Vagina (tissue), 2 donors: ENCODE results near the gene CSTPP1. TPM values are rescaled to one million over a fixed set of nuclear protein-coding genes. Genes with fewer than 3 reads are reported as not detected.

Experiments used
- DNase-seq, 2 donors: peaks; one replicate each; pipeline ENCODE4 v3.0.0-alpha.2; 2017; ENCODE audit errors: extremely low spot score in 2 of 2
- H3K27ac ChIP-seq: fragments of 200-600 bp; sonication (generic); one replicate; pipeline ENCODE4 v1.5.1; 2019
- H3K27me3 ChIP-seq: fragments of 200-600 bp; sonication (generic); one replicate; pipeline ENCODE4 v1.5.1; 2019
- H3K36me3 ChIP-seq, 2 donors: fragments of 200-600 bp; sonication (generic); one replicate each; pipeline ENCODE4 v1.5.1; 2017 to 2019
- H3K4me1 ChIP-seq: fragments of 200-600 bp; sonication (generic); one replicate; pipeline ENCODE4 v1.5.1; 2019
- H3K4me3 ChIP-seq, 2 donors: fragments of 200-600 bp; sonication (generic); 1 replicate in 1 of 2; 2 replicates in 1 of 2; pipeline ENCODE4 v1.5.1; 2016 to 2019
- H3K9me3 ChIP-seq: fragments of 200-600 bp; sonication (generic); one replicate; pipeline ENCODE4 v1.5.1; 2019
- POLR2A ChIP-seq, 2 donors: fragments of 450-650 bp; IDR thresholded peaks; one replicate each; pipeline ENCODE4 v1.6.1; 2017; ENCODE audit warnings: antibody characterized with exemption in 2 of 2, mild to moderate bottlenecking in 2 of 2, moderate library complexity in 2 of 2
- POLR2AphosphoS5 ChIP-seq, 2 donors: sonication (generic); formaldehyde crosslinking; IDR thresholded peaks; one replicate each; pipeline ENCODE4 v1.9.0; 2017; ENCODE audit warnings: antibody characterized with exemption in 2 of 2, mild to moderate bottlenecking in 2 of 2, low read depth in 1 of 2; ENCODE audit not compliant: insufficient read depth in 1 of 2
- intact Hi-C: fragments of 100-400 bp; cut with DNase I; formaldehyde crosslinking; loops from one replicate; pipeline ENCODE4 v1.15.1; 2023
- total RNA-seq: library from RNA; depleted of rRNA; stranded (reverse); fragments of >200 nt; gene quantifications from one replicate; pipeline ENCODE4 v1.2.3, GENCODE V29; 2016
- TF ChIP-seq, protein P1 (sequence below), 3 experiments: fragments of 450-650 bp in 2 of 3; fragments of 200-600 bp in 1 of 3; sonication (generic) in 1 of 3; IDR thresholded peaks; one replicate each; pipeline ENCODE4 v1.5.1; 2017 to 2019; ENCODE audit warnings: antibody characterized with exemption in 3 of 3, mild to moderate bottlenecking in 2 of 3, moderate library complexity in 2 of 3

Gene CSTPP1
- total RNA-seq, 1 donor from 2014 or later: 30.7 TPM

DNA sequence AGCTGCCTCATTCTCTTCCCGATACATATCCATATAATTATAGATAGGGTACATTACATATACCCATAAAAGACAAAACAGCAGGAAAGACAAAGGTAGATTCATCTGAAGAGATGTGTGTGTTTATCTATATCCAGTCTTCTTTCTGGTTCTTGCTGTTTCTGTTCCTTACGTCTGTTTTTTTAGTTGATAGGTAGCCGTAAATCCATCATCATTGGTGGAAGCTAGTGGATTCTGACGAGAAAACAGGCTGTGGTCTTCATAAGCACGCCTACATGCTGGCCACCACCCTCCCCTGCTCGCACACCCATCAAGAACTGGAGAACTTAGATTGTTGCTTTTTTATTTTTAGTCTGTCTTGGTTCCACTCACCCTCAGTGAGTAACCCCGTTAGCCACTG is 188.5 kb downstream of the CSTPP1 start:
- Histone ChIP-seq H3K4me3 (no peak overlapping the region), H3K36me3 (no peaks in the 10 kb centered on the region), H3K27me3 (no peaks in the 10 kb centered on the region), H3K9me3 (no peaks in the 10 kb centered on the region), H3K4me1 (no peaks in the 10 kb centered on the region), H3K27ac (no peak overlapping the region)
- intact Hi-C loops: no loop called here
- DNase-seq: no peak
- TF ChIP-seq POLR2A (IDR thresholded peaks at IDR 0.05) (no peak), POLR2AphosphoS5 (IDR thresholded peaks at IDR 0.05; ENCODE audit: insufficient read depth in 1 of 2, low read depth in 1 of 2) (no peak)
- TF ChIP-seq, protein P1, sequence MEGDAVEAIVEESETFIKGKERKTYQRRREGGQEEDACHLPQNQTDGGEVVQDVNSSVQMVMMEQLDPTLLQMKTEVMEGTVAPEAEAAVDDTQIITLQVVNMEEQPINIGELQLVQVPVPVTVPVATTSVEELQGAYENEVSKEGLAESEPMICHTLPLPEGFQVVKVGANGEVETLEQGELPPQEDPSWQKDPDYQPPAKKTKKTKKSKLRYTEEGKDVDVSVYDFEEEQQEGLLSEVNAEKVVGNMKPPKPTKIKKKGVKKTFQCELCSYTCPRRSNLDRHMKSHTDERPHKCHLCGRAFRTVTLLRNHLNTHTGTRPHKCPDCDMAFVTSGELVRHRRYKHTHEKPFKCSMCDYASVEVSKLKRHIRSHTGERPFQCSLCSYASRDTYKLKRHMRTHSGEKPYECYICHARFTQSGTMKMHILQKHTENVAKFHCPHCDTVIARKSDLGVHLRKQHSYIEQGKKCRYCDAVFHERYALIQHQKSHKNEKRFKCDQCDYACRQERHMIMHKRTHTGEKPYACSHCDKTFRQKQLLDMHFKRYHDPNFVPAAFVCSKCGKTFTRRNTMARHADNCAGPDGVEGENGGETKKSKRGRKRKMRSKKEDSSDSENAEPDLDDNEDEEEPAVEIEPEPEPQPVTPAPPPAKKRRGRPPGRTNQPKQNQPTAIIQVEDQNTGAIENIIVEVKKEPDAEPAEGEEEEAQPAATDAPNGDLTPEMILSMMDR (IDR thresholded peaks at IDR 0.05): no peak

DNA sequence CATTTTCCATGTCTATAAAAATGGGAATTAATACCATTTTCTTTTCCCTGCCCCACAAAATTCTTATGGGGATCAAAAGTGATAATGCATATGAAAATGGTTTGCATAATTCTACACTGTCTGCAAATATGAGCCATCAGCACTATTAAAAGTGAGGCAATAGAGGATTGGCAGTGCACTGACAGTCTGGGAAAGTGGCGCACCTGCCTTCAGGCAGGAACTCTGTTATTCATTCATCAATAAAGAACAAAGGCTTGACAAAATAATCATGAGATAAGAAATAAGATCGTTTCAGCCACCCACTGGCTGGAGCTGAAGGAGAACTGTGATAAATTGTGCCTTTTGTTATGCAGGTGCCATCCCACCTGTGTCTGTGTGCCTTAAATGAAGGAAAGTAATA is 190.7 kb downstream of the CSTPP1 start:
- no peaks in the 10 kb centered on the region for H3K36me3 ChIP-seq
- no peak for DNase-seq
- no peaks in the 10 kb centered on the region for H3K9me3 ChIP-seq
- H3K4me3 ChIP-seq: no peak overlapping the region
- intact Hi-C loops: no loop called here
- TF ChIP-seq, protein P1 (IDR thresholded peaks at IDR 0.05): no peak
- TF ChIP-seq POLR2A (IDR thresholded peaks at IDR 0.05) (no peak), POLR2AphosphoS5 (IDR thresholded peaks at IDR 0.05; ENCODE audit: insufficient read depth in 1 of 2, low read depth in 1 of 2) (no peak)
- H3K4me1 ChIP-seq: no peaks in the 10 kb centered on the region
- no peak overlapping the region for H3K27ac ChIP-seq
- H3K27me3 ChIP-seq: no peaks in the 10 kb centered on the region

- Histone ChIP-seq H3K9me3 (no peaks in the 10 kb centered on the region), H3K27ac (no peak overlapping the region), H3K27me3 (no peaks in the 10 kb centered on the region), H3K4me3 (no peak overlapping the region), H3K36me3 (no peaks in the 10 kb centered on the region), H3K4me1 (no peaks in the 10 kb centered on the region)
- intact Hi-C loops: no loop called here
- DNase-seq: no peak
- TF ChIP-seq, protein P1 (IDR thresholded peaks at IDR 0.05): no peak
- TF ChIP-seq POLR2AphosphoS5 (IDR thresholded peaks at IDR 0.05; ENCODE audit: insufficient read depth in 1 of 2, low read depth in 1 of 2) (no peak), POLR2A (IDR thresholded peaks at IDR 0.05) (no peak)
Observed at GRCh38 chr11:47130543-47130942, 194.0 kb downstream of the CSTPP1 start.

- H3K27me3 ChIP-seq: no peaks in the 10 kb centered on the region
- no peaks in the 10 kb centered on the region for H3K9me3 ChIP-seq
- H3K36me3 ChIP-seq: no peaks in the 10 kb centered on the region
- TF ChIP-seq POLR2AphosphoS5 (IDR thresholded peaks at IDR 0.05; ENCODE audit: insufficient read depth in 1 of 2, low read depth in 1 of 2) (no peak), POLR2A (IDR thresholded peaks at IDR 0.05) (no peak)
- TF ChIP-seq, protein P1 (IDR thresholded peaks at IDR 0.05): no peak
- DNase-seq: no peak
- no peak overlapping the region for H3K27ac ChIP-seq
- intact Hi-C loops: no loop called here
- no peaks in the 10 kb centered on the region for H3K4me1 ChIP-seq
- H3K4me3 ChIP-seq: no peak overlapping the region
Observed at GRCh38 chr11:47131136-47131535, 194.6 kb downstream of the CSTPP1 start.

DNA sequence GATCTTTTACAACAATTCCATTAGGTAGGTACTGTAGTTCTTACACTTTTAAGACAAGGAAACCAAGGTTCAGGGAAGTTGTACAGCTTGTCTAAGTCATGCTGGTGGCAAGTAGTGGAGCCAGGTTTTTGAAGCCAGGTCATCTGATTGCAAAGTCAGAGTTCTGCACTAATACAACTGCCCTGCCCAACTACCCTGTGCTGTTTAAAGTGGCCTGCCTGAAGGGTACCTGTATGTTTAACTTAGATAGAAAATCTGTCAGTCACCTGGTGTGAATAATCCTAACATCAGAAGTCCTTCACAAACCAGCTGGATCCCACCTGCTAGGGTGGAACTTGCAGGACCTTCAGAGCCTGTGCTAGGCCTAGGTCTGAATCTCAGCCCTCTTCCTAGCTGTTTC is 195.9 kb downstream of the CSTPP1 start:
- peak in 1 of 2 donors; percentile 28 for DNase-seq
- H3K27ac ChIP-seq: no peak overlapping the region
- H3K36me3 ChIP-seq: peaks cover 0 to 1% of the 10 kb centered on the region in 2 donors
- TF ChIP-seq POLR2A (IDR thresholded peaks at IDR 0.05) (no peak), POLR2AphosphoS5 (IDR thresholded peaks at IDR 0.05; ENCODE audit: insufficient read depth in 1 of 2, low read depth in 1 of 2) (no peak)
- TF ChIP-seq, protein P1 (IDR thresholded peaks at IDR 0.05): no peak
- H3K4me1 ChIP-seq: no peaks in the 10 kb centered on the region
- intact Hi-C loops: no loop called here
- no peaks in the 10 kb centered on the region for H3K27me3 ChIP-seq
- H3K4me3 ChIP-seq: no peak overlapping the region
- H3K9me3 ChIP-seq: no peaks in the 10 kb centered on the region
